GM19328 (cell line): ENCODE results near the gene GSX2.
A peak's percentile ranks its signal among the peaks of the same experiment; 100 is the strongest.
"Not testable (repeated sequence)": the region's sequence is repeated elsewhere in the genome, so short reads cannot be mapped to it uniquely, and the experiment has no call there.

ENCODE experiments used
- ATAC-seq: cut with Tn5 transposase; IDR thresholded peaks from one replicate; pipeline ENCODE4 v1.9.1; 2021; ENCODE audit warnings: mild to moderate bottlenecking, moderate library complexity; ENCODE audit not compliant: unreplicated experiment

GSX2 gene

DNA sequence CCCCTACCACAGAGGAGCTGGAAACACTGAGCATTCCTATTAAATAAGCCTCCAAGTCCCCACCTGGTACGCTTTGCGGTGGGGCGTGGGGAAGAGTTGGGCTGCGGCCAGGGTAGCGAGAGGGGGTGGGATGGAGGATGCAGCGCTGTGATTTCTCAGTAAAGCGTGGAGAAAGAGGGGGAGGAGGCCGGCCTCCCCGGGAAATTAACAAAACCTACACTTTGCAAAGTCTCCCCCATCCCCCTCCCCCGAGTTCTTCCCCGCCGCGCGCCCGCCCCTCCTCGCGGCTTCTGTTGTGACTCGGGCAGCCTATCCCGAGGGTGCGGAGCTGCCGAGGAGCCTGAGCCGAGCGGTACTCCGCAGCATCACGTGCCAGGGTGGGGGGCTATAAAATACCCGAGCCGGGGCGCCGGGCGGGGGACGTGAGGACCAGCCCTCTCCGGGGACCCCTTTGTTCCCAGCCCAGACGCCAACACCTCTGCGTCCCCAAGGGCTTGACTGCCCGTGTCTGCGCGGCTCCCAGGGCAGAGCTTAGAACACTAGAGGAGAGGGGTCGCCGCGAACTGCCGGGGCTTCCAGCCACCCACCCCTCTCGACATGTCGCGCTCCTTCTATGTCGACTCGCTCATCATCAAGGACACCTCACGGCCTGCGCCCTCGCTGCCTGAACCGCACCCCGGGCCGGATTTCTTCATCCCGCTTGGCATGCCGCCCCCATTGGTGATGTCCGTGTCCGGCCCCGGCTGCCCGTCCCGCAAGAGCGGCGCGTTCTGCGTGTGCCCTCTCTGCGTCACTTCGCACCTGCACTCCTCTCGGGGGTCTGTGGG lies at the start of gene GSX2:
GSX2 (plus strand) TSS at position 416 of the 827 bp plus-strand sequence; CDS start at position 598, 182 bp downstream.
- ATAC-seq, result no peak

- no peak for ATAC-seq
Observed at GRCh38 chr4:54050214-54050904, 49.6 kb upstream of the GSX2 start.

- not testable (repeated sequence) for ATAC-seq
Observed at GRCh38 chr4:54053322-54053721, 46.6 kb upstream of the GSX2 start.

DNA sequence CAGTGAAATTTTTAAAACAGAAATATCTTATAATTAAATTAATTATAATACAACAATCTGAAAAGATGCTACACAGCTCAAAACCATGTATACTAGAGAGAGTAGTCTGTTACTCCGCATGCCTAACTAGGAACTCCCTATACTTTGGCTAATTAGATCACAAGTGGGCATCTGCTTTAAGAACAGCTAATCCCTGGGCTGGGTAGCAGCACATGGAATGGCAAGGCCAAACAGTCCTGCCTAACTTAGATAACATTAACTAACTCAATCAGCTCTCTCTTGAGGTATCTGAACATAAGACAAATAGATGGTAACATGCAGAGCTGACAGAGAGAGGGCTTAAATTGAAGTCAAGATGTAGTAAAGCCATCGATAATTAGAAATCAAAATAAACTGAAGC lies 45.5 kb upstream of the GSX2 start:
- ATAC-seq, result no peak

- ATAC-seq, result no peak
Observed at GRCh38 chr4:54055494-54055893, 44.5 kb upstream of the GSX2 start.

- ATAC-seq, result no peak
Observed at GRCh38 chr4:54056360-54056759, 43.6 kb upstream of the GSX2 start.

DNA sequence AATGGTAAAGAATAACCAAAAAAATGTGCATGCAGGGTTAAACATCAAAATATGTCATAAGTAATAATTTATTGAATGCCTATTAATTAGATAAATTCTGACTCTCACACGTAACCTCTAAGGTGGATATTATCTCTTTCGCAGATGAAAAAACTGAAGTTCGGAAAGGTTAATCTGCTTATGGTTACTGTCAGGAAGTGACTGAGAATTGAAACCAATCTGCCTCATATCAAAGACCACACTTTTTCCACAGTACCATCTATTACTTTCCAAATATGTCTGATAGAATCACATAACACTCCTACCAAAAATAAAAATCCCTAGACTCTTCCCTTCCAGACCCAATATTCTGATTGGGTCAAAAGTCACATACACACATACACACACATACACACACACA lies 41.8 kb upstream of the GSX2 start:
- ATAC-seq, result no peak

GRCh38 chr4:54060116-54060515 lies 39.8 kb upstream of the GSX2 start:
- no peak for ATAC-seq

GRCh38 chr4:54061067-54061466 lies 38.9 kb upstream of the GSX2 start:
- ATAC-seq, result no peak

- no peak for ATAC-seq
Observed at GRCh38 chr4:54061873-54062272, 38.1 kb upstream of the GSX2 start.

DNA sequence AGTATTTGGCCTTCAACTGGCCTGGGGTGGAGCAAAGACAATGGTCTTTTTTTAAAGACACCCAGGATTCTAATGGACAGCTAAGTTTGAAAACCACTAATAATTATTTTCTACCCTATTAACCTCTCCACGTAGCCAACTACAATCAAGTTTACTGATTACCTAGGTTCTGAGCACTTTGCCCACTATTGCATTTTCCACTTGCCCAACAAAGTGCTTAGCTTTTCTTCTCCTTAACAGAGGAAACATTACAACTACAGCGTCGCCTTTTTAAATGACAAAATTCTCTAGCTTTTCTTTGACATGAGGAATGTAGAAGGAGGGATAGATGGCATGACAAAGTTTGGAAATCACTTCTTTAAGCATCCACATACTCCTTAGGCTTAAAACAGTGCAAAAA lies 37.6 kb upstream of the GSX2 start:
- no peak for ATAC-seq

- ATAC-seq, result no peak
Observed at GRCh38 chr4:54063229-54063628, 36.7 kb upstream of the GSX2 start.

- ATAC-seq, result peak; percentile 21
Observed at GRCh38 chr4:54063737-54064316, 36.1 kb upstream of the GSX2 start.

DNA sequence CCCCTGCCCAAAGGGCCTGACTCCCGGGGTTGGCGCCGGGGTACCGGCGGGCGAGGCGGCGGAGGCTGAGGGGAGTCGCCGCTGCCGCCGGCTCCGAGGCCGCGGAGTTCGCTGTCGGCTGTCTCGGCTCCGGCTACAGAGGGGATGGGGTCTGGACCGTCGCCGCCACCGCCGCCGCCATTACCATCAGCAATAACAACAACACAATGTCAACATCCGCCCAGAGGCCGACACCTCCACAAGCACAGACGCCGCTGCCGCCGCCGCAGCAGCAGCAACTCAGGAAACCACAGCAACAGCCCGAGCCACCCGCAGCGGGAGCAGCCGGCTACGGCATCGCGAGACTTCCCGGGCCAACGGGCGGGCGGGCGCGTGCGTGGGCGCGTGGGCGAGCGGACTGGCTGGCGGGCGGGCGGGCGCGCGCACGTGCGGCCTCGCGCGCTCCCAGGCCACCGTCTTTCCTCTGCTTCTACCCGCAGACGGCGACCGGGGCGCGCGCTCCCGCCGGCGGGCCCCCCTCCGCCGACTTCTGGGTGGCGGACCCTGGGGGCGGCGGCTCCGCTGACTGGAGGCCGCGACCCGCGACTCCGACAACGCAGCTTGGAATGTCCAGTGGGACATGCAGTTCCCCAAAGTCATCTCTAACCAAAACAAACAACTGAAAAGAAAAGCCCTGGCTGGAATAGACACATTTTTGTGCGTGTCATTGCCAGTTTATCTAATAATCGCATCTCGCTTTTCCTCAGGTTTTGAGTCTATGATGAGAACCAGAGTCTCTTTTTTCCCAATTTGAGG lies 35.4 kb upstream of the GSX2 start, which contains the start of gene CHIC2:
CHIC2 (minus strand) TSS at position 289 of the 795 bp plus-strand sequence. CDS start 305 bp downstream, outside the sequence.
- peak; percentile 98 for ATAC-seq

DNA sequence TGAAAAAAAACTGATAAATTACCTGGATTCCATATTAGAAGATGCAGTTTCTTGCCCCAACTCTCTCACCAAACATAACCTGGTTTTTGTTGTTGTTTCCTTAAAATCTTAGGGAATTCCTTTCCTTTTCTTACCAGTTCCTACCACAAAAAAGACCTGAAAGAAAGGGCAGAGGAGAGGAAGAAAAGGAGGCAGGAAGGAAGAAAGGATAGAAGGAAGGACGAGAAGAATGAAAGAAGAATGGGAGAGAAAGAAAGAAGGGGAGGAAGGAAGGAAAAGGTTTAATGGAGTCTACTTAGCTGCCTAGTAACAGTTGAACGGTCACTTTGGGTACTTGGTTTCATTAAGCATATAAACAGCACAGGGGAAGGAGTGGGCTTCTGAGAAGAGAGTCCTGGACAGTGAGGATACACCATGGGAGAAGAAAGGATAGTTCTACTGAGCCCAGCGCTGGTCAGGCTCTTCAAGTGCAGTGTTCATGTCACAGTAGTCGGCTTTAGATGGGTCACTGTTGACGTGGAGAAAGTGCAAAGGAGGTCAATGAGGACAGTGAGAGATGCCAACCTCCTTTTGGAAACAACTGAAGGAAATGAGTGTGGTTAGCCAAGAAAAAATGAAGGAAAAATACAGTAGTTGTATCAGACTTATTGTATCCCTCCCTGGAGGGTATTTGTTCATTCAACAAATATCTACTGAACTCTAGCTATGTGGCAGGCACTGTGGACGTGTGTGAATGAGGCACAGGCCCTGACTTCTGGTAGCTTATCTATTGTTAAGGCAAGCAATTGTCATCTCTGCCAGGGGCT lies 34.5 kb upstream of the GSX2 start:
- ATAC-seq, result no peak

- no peak for ATAC-seq
Observed at GRCh38 chr4:54066088-54066415, 33.9 kb upstream of the GSX2 start.

GRCh38 chr4:54066718-54067129 lies 33.2 kb upstream of the GSX2 start:
- ATAC-seq, result no peak

GRCh38 chr4:54067166-54067565 lies 32.8 kb upstream of the GSX2 start:
- ATAC-seq, result no peak

DNA sequence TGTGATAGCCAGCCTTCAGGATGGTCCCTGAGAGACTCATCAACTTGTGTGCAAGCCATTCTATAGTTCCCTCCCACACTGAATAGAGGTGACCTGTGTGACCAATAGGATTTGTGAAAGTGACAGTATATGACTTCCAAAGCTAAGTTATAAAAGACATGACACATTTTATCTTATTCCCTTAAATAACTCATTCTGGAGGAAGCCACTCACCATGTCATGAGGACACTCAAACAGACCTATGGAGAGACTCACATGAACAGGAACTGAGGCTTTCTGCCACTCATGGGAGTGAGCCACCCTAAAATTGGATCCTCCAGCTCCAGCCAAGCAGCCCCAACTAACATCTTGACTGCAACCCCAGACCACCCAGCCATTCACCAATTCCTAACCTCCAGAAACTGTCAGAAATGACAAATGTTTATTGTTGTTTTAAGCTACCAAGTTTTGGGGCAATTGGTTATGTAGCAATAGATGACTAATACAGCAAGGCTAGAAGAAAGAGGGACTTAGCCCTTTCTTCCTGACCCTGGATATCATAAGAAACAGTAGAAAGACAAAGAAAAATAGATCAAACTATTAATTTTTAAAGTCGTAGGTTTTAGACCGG lies 26.6 kb upstream of the GSX2 start:
- ATAC-seq, result no peak

DNA sequence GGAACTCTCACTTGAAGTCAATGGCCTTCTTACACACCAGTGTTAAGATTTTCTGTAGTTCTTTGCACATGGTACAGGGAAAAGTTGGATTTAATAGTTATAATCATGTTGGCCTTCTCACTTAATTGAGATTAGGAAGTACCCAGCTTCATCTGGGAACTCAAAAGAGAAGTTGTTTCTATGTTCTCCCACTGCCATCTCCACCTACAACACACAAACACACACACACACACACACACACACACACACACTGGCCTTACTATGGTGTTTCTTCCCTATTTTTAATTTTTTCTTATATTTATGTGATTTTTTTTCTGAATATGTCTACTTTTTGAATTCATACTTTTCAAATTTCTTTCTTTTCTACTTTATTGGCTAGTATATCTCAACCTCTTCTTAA lies 25.6 kb upstream of the GSX2 start:
- ATAC-seq, result no peak
